IPS-18a (cell line): Measurements from ENCODE around the gene RFK.
"Not testable (repeated sequence)": the region's sequence is repeated elsewhere in the genome, so short reads cannot be mapped to it uniquely, and the experiment has no call there.

Experiments
- H3K27ac ChIP-seq: one replicate; pipeline ENCODE4 v1.5.1; 2013; ENCODE audit warnings: low read length
- H3K27me3 ChIP-seq: one replicate; pipeline ENCODE4 v1.6.1; 2013; ENCODE audit warnings: mild to moderate bottlenecking, low read length; ENCODE audit not compliant: control insufficient read depth, insufficient read depth
- H3K36me3 ChIP-seq: one replicate; pipeline ENCODE4 v1.6.1; 2013; ENCODE audit warnings: low read depth, low read length; ENCODE audit not compliant: control insufficient read depth
- H3K4me1 ChIP-seq: one replicate; pipeline ENCODE4 v1.6.1; 2013; ENCODE audit warnings: low read depth, low read length; ENCODE audit not compliant: control insufficient read depth
- H3K4me3 ChIP-seq: one replicate; pipeline ENCODE4 v1.5.1; 2013; ENCODE audit warnings: low read length
- H3K9ac ChIP-seq: one replicate; pipeline ENCODE4 v1.6.1; 2013; ENCODE audit warnings: mild to moderate bottlenecking, low read length, moderate library complexity
- H3K9me3 ChIP-seq: one replicate; pipeline ENCODE4 v1.6.1; 2013; ENCODE audit warnings: low read depth, low read length; ENCODE audit not compliant: control insufficient read depth

The RFK gene

GRCh38 chr9:76365028-76365427 is 29.2 kb downstream of the RFK start:
- H3K9me3 ChIP-seq: no peaks in the 10 kb centered on the region
- no peaks in the 10 kb centered on the region for H3K4me1 ChIP-seq
- no peak overlapping the region for H3K27ac ChIP-seq
- H3K9ac ChIP-seq: no peak overlapping the region
- H3K27me3 ChIP-seq: no peaks in the 10 kb centered on the region
- H3K4me3 ChIP-seq: no peak overlapping the region
- H3K36me3 ChIP-seq: no peaks in the 10 kb centered on the region

GRCh38 chr9:76363032-76363395 is 31.2 kb downstream of the RFK start:
- H3K27ac ChIP-seq: no peak overlapping the region

GRCh38 chr9:76362332-76363031 is 31.7 kb downstream of the RFK start:
- H3K27ac ChIP-seq, H3K36me3 ChIP-seq, H3K9me3 ChIP-seq, H3K4me3 ChIP-seq, H3K4me1 ChIP-seq, H3K9ac ChIP-seq, H3K27me3 ChIP-seq: not testable (repeated sequence)

More at GRCh38 chr9:76363032-76363395, 31.2 kb downstream of the RFK start:
- H3K36me3 ChIP-seq: no peaks in the 10 kb centered on the region
- no peak overlapping the region for H3K4me3 ChIP-seq
- no peaks in the 10 kb centered on the region for H3K4me1 ChIP-seq
- no peaks in the 10 kb centered on the region for H3K9me3 ChIP-seq
- H3K9ac ChIP-seq: no peak overlapping the region
- no peaks in the 10 kb centered on the region for H3K27me3 ChIP-seq

- H3K4me3 ChIP-seq: no peak overlapping the region
- H3K9me3 ChIP-seq: no peaks in the 10 kb centered on the region
- H3K9ac ChIP-seq: no peak overlapping the region
- no peaks in the 10 kb centered on the region for H3K27me3 ChIP-seq
- no peaks in the 10 kb centered on the region for H3K36me3 ChIP-seq
- no peak overlapping the region for H3K27ac ChIP-seq
- H3K4me1 ChIP-seq: no peaks in the 10 kb centered on the region
Observed at GRCh38 chr9:76359766-76360165, 34.5 kb downstream of the RFK start.

- H3K9ac ChIP-seq: no peak overlapping the region
- H3K9me3 ChIP-seq: no peaks in the 10 kb centered on the region
- no peaks in the 10 kb centered on the region for H3K4me1 ChIP-seq
- H3K36me3 ChIP-seq: no peaks in the 10 kb centered on the region
- H3K4me3 ChIP-seq: no peak overlapping the region
- H3K27ac ChIP-seq: no peak overlapping the region
- H3K27me3 ChIP-seq: no peaks in the 10 kb centered on the region
Observed at GRCh38 chr9:76359365-76359764, 34.9 kb downstream of the RFK start.

- Histone ChIP-seq H3K27ac (no peak overlapping the region), H3K4me3 (no peak overlapping the region), H3K27me3 (no peaks in the 10 kb centered on the region), H3K9me3 (no peaks in the 10 kb centered on the region), H3K4me1 (no peaks in the 10 kb centered on the region), H3K36me3 (no peaks in the 10 kb centered on the region), H3K9ac (no peak overlapping the region)
Observed at GRCh38 chr9:76358628-76359280, 35.5 kb downstream of the RFK start.

- Histone ChIP-seq H3K27ac (no peak overlapping the region), H3K27me3 (no peaks in the 10 kb centered on the region), H3K36me3 (no peaks in the 10 kb centered on the region), H3K9ac (no peak overlapping the region), H3K9me3 (no peaks in the 10 kb centered on the region), H3K4me1 (no peaks in the 10 kb centered on the region), H3K4me3 (no peak overlapping the region)
Observed at GRCh38 chr9:76357555-76357954, 36.7 kb downstream of the RFK start.

- Histone ChIP-seq H3K9ac (no peak overlapping the region), H3K4me3 (no peak overlapping the region), H3K36me3 (no peaks in the 10 kb centered on the region), H3K27ac (no peak overlapping the region), H3K4me1 (no peaks in the 10 kb centered on the region), H3K9me3 (no peaks in the 10 kb centered on the region), H3K27me3 (no peaks in the 10 kb centered on the region)
Observed at GRCh38 chr9:76355886-76356285, 38.3 kb downstream of the RFK start.

- Histone ChIP-seq H3K36me3 (no peaks in the 10 kb centered on the region), H3K4me3 (no peak overlapping the region), H3K27ac (no peak overlapping the region), H3K27me3 (no peaks in the 10 kb centered on the region), H3K9me3 (no peaks in the 10 kb centered on the region), H3K9ac (no peak overlapping the region), H3K4me1 (no peaks in the 10 kb centered on the region)
Observed at GRCh38 chr9:76354221-76354620, 40.0 kb downstream of the RFK start.

- Histone ChIP-seq H3K27ac (no peak overlapping the region), H3K36me3 (no peaks in the 10 kb centered on the region), H3K4me3 (no peak overlapping the region), H3K4me1 (no peaks in the 10 kb centered on the region), H3K9me3 (no peaks in the 10 kb centered on the region), H3K9ac (no peak overlapping the region), H3K27me3 (no peaks in the 10 kb centered on the region)
Observed at GRCh38 chr9:76353280-76353679, 40.9 kb downstream of the RFK start.

- Histone ChIP-seq H3K9ac (no peak overlapping the region), H3K36me3 (no peaks in the 10 kb centered on the region), H3K27ac (no peak overlapping the region), H3K4me1 (no peaks in the 10 kb centered on the region), H3K27me3 (no peaks in the 10 kb centered on the region), H3K4me3 (no peak overlapping the region), H3K9me3 (no peaks in the 10 kb centered on the region)
Observed at GRCh38 chr9:76352026-76352620, 42.1 kb downstream of the RFK start.

- Histone ChIP-seq H3K36me3 (no peaks in the 10 kb centered on the region), H3K27me3 (no peaks in the 10 kb centered on the region), H3K4me3 (no peak overlapping the region), H3K9me3 (no peaks in the 10 kb centered on the region), H3K4me1 (no peaks in the 10 kb centered on the region), H3K9ac (no peak overlapping the region), H3K27ac (no peak overlapping the region)
Observed at GRCh38 chr9:76351006-76351405, 43.2 kb downstream of the RFK start.
